PC-3 (cell line): ENCODE data around the gene DHCR24. TPM values are rescaled to one million over a fixed set of nuclear protein-coding genes. Genes with fewer than 3 reads are reported as not detected.

ENCODE experiments used
- ATAC-seq: fragments of 200-7000 bp; cut with Tn5 transposase; 2 replicates; pipeline ENCODE4 v1.9.1; 2020; ENCODE audit warnings: mild to moderate bottlenecking, moderate library complexity
- BruUV-seq: library from RNA; stranded (reverse); fragments of 400-500 nt; replicated peaks from 2 replicates; lab custom pipeline; 2021; lab: Mats Ljungman, UMichigan
- CTCF ChIA-PET: fragments of 300-600 bp; sonication (Branson Sonifier 250); formaldehyde crosslinking; loops from one replicate; lab custom pipeline; 2022; ENCODE audit warnings: antibody characterized with exemption; lab: Charles Lee
- POLR2A ChIA-PET: fragments of 300-600 bp; sonication (Branson Sonifier 250); formaldehyde crosslinking; loops from one replicate; lab custom pipeline; 2022; ENCODE audit warnings: antibody characterized with exemption; ENCODE audit not compliant: unreplicated experiment; lab: Charles Lee
- DNase-seq: peaks from one replicate; pipeline ENCODE4 v3.0.0-alpha.2; 2015
- H2AFZ ChIP-seq: fragments of 300-600 bp; sonication (generic); 2 replicates; pipeline ENCODE4 v1.6.0; 2016; ENCODE audit warnings: antibody characterized with exemption, low read length
- H3F3A ChIP-seq: fragments of 300-600 bp; sonication (generic); one replicate; pipeline ENCODE4 v1.6.0; 2017; ENCODE audit warnings: antibody characterized with exemption, low read length, control low read depth, mild to moderate bottlenecking; ENCODE audit not compliant: unreplicated experiment
- H3K27ac ChIP-seq: fragments of 300-600 bp; sonication (generic); 2 replicates; pipeline ENCODE4 v1.5.1; 2016; ENCODE audit warnings: mild to moderate bottlenecking, low read length
- H3K27me3 ChIP-seq: fragments of 300-600 bp; sonication (generic); 2 replicates; pipeline ENCODE4 v1.6.1; 2016; ENCODE audit warnings: low read length, mixed read lengths
- H3K36me3 ChIP-seq: fragments of 300-600 bp; sonication (generic); 2 replicates; pipeline ENCODE4 v1.6.1; 2016; ENCODE audit warnings: low read depth, mixed run types, low read length, mixed read lengths
- H3K4me1 ChIP-seq: fragments of 300-600 bp; sonication (generic); 2 replicates; pipeline ENCODE4 v1.5.1; 2016; ENCODE audit warnings: low read length; ENCODE audit not compliant: insufficient read depth
- H3K4me2 ChIP-seq: fragments of 300-600 bp; sonication (generic); 2 replicates; pipeline ENCODE4 v1.6.0; 2016; ENCODE audit warnings: low read length
- H3K4me3 ChIP-seq: fragments of 300-600 bp; sonication (generic); 2 replicates; pipeline ENCODE4 v1.5.1; 2016; ENCODE audit warnings: mild to moderate bottlenecking, low read length, mixed read lengths
- H3K79me2 ChIP-seq: fragments of 300-600 bp; sonication (generic); 2 replicates; pipeline ENCODE4 v1.6.1; 2017; ENCODE audit warnings: low read length, mixed read lengths
- H3K9ac ChIP-seq: fragments of 300-600 bp; sonication (generic); 2 replicates; pipeline ENCODE4 v1.6.0; 2016; ENCODE audit warnings: mild to moderate bottlenecking, low read length
- H3K9me2 ChIP-seq: fragments of 300-600 bp; sonication (generic); replicated peaks from 2 replicates; pipeline ENCODE4 v1.6.1; 2016; ENCODE audit warnings: mixed run types, low read length, mixed read lengths
- H3K9me3 ChIP-seq: fragments of 300-600 bp; sonication (generic); 2 replicates; pipeline ENCODE4 v1.6.1; 2016; ENCODE audit warnings: low read length, mixed read lengths
- H4K20me1 ChIP-seq: fragments of 300-600 bp; sonication (generic); 2 replicates; pipeline ENCODE4 v1.6.1; 2016; ENCODE audit warnings: low read length, mixed read lengths
- EZH2 ChIP-seq: fragments of 300-600 bp; sonication (generic); IDR thresholded peaks from one replicate; pipeline ENCODE4 v1.6.1; 2017; ENCODE audit warnings: antibody characterized with exemption, mild to moderate bottlenecking, low read length; ENCODE audit not compliant: unreplicated experiment
- EZH2phosphoT487 ChIP-seq: fragments of 300-600 bp; sonication (generic); IDR thresholded peaks from 2 replicates; pipeline ENCODE4 v1.6.1; 2018; ENCODE audit warnings: mild to moderate bottlenecking, antibody characterized with exemption, low read length, borderline replicate concordance
- intact Hi-C: fragments of 100-400 bp; cut with micrococcal nuclease; formaldehyde crosslinking; loops from 2 replicates; pipeline ENCODE4 v1.9.0; 2023
- total RNA-seq: library from RNA; depleted of rRNA; stranded (reverse); fragments of >200 nt; gene quantifications from 2 replicates; pipeline ENCODE4 v1.2.3, GENCODE V29; 2014
- TF ChIP-seq, protein P1 (sequence below): fragments of 300-600 bp; sonication (generic); conservative IDR thresholded peaks from 2 replicates; pipeline ENCODE4 v1.5.1; 2017; ENCODE audit warnings: antibody characterized with exemption, low read depth, mild to moderate bottlenecking, low read length

DHCR24 gene
- total RNA-seq, 1 experiment from 2014 or later = 166 TPM

DNA sequence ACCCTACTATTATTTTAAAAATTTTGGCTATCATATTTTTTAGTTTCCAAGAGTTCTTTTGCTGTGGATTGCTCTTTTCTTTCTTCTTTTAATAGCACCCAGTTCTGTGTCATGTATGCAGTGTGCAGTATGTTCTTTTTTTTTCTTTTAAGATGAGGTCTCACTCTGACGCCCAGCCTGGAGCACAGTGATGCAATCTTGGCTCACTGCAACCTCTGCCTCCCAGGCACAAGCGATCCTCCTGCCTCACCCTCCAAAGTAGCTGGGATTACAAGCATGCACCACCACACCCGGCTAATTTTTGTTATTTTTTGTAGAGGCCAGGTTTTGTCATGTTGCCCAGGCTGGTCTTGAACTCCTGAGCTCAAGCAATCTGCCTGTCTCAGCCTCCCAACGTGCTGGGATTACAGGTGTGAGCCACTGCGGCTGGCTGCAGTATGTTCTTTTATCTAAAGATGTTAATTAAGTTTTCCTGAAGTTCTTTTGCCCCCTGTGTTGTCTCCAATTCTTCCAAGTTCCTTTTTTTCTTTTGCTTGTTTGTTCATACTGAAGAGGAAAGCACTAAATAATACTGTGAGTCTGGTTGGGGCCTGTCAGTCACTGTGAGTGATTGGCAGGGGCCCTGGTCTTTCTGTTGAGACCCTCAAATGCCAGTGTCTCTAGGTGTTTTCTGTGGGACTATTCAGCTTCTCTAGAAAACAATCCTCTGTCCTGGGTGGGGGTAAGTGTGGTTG is 68.4 kb downstream of the DHCR24 start:
- H3K9me2 ChIP-seq = no peaks in the 10 kb centered on the region
- H3K4me2 ChIP-seq = no peak overlapping the region
- no peaks in the 10 kb centered on the region for H3F3A ChIP-seq
- H3K4me3 ChIP-seq = no peak overlapping the region
- no peak overlapping the region for H3K27ac ChIP-seq
- intact Hi-C loops = no loop called here
- DNase-seq = no peak
- no TSS peak for BruUV-seq
- H2AFZ ChIP-seq = no peak overlapping the region
- H3K27me3 ChIP-seq = no peaks in the 10 kb centered on the region
- TF ChIP-seq, protein P1, sequence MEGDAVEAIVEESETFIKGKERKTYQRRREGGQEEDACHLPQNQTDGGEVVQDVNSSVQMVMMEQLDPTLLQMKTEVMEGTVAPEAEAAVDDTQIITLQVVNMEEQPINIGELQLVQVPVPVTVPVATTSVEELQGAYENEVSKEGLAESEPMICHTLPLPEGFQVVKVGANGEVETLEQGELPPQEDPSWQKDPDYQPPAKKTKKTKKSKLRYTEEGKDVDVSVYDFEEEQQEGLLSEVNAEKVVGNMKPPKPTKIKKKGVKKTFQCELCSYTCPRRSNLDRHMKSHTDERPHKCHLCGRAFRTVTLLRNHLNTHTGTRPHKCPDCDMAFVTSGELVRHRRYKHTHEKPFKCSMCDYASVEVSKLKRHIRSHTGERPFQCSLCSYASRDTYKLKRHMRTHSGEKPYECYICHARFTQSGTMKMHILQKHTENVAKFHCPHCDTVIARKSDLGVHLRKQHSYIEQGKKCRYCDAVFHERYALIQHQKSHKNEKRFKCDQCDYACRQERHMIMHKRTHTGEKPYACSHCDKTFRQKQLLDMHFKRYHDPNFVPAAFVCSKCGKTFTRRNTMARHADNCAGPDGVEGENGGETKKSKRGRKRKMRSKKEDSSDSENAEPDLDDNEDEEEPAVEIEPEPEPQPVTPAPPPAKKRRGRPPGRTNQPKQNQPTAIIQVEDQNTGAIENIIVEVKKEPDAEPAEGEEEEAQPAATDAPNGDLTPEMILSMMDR = no peak
- TF ChIP-seq EZH2 (no peak), EZH2phosphoT487 (no peak)
- H3K4me1 ChIP-seq = no peaks in the 10 kb centered on the region
- ATAC-seq = no peak
- H3K9ac ChIP-seq = no peak overlapping the region
- no peaks in the 10 kb centered on the region for H3K36me3 ChIP-seq
- POLR2A ChIA-PET = no interaction called here
- no peaks in the 10 kb centered on the region for H3K9me3 ChIP-seq
- H4K20me1 ChIP-seq = no peaks in the 10 kb centered on the region
- no peaks in the 10 kb centered on the region for H3K79me2 ChIP-seq
- CTCF ChIA-PET = no interaction called here

DNA sequence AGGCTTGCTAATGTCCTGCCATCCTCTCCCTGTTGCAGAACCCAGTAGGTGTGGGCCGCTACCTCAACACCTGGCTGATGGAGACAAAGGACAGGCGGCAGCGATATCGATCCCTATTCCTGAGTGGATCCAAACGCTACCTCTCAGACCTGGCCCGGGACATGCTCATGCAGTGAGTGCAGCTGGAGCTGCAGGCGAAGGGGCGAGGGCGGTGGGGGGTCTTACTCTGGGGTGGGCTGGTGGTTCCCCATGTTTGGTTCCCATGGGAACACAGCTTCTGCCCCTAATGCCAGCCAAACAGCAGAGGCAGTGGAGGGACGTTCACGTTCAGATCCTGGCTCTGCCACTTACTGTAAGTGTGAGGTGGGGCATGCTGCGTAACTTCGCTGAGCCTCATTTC is 70.0 kb downstream of the DHCR24 start:
- TF ChIP-seq EZH2phosphoT487 (no peak), EZH2 (no peak)
- TF ChIP-seq, protein P1 = no peak
- H4K20me1 ChIP-seq = no peaks in the 10 kb centered on the region
- ChIA-PET CTCF (no interaction called here), POLR2A (no interaction called here)
- H3K9me3 ChIP-seq = no peaks in the 10 kb centered on the region
- H3K27me3 ChIP-seq = no peaks in the 10 kb centered on the region
- H3K4me3 ChIP-seq = no peak overlapping the region
- no peak overlapping the region for H3K27ac ChIP-seq
- no peak overlapping the region for H3K4me2 ChIP-seq
- no peak overlapping the region for H2AFZ ChIP-seq
- H3K36me3 ChIP-seq = no peaks in the 10 kb centered on the region
- BruUV-seq = no TSS peak
- no peaks in the 10 kb centered on the region for H3K79me2 ChIP-seq
- no peak overlapping the region for H3K9ac ChIP-seq
- DNase-seq = no peak
- intact Hi-C loops = no loop called here
- no peaks in the 10 kb centered on the region for H3K9me2 ChIP-seq
- no peak for ATAC-seq
- H3F3A ChIP-seq = no peaks in the 10 kb centered on the region
- H3K4me1 ChIP-seq = no peaks in the 10 kb centered on the region

DNA sequence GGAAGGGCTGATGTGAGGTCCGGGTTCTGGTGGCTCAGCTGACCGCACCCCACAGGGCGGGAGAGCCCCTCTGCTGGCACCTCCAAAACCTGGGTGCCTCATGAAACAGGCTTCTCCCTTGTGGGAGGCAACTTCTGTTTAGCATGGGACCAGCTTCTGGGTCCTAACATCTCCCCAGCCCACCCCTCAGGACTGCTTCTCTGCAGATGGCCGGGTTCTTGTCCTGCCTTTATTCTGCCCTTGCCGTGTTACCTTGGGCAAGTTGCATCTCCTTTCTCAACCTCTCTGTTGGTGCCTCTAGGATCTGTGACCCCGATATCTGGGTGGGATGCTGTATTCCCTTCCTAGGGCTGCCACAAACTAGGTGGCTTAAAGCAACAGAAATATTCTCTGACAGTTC is 70.9 kb downstream of the DHCR24 start:
- H3K36me3 ChIP-seq = no peaks in the 10 kb centered on the region
- H3F3A ChIP-seq = no peaks in the 10 kb centered on the region
- H3K4me1 ChIP-seq = no peaks in the 10 kb centered on the region
- no peak overlapping the region for H3K9ac ChIP-seq
- DNase-seq (no peak), ATAC-seq (no peak)
- no peak overlapping the region for H3K4me2 ChIP-seq
- H2AFZ ChIP-seq = no peak overlapping the region
- POLR2A ChIA-PET = interaction anchor here (0.5 kb wide), 1 partner anchor 74 kb away, joined by 5 read pairs; no protein-coding TSS in a partner anchor
- H3K9me3 ChIP-seq = no peaks in the 10 kb centered on the region
- intact Hi-C loops = no loop called here
- H3K79me2 ChIP-seq = no peaks in the 10 kb centered on the region
- no peaks in the 10 kb centered on the region for H3K9me2 ChIP-seq
- CTCF ChIA-PET = no interaction called here
- no TSS peak for BruUV-seq
- no peak overlapping the region for H3K4me3 ChIP-seq
- TF ChIP-seq EZH2phosphoT487 = no peak
- TF ChIP-seq EZH2 = no peak
- TF ChIP-seq, protein P1 = no peak
- H3K27ac ChIP-seq = no peak overlapping the region
- H4K20me1 ChIP-seq = no peaks in the 10 kb centered on the region
- no peaks in the 10 kb centered on the region for H3K27me3 ChIP-seq
